HG02938 (cell line): ENCODE results near the gene ARAP1.

Experiments
- ATAC-seq: cut with Tn5 transposase; IDR thresholded peaks from one replicate; pipeline ENCODE4 v1.9.1; 2021; ENCODE audit warnings: mild to moderate bottlenecking, moderate library complexity; ENCODE audit not compliant: unreplicated experiment

The ARAP1 gene

GRCh38 chr11:72780296-72781062 is 28.3 kb upstream of the ARAP1 start:
- ATAC-seq = no peak

DNA sequence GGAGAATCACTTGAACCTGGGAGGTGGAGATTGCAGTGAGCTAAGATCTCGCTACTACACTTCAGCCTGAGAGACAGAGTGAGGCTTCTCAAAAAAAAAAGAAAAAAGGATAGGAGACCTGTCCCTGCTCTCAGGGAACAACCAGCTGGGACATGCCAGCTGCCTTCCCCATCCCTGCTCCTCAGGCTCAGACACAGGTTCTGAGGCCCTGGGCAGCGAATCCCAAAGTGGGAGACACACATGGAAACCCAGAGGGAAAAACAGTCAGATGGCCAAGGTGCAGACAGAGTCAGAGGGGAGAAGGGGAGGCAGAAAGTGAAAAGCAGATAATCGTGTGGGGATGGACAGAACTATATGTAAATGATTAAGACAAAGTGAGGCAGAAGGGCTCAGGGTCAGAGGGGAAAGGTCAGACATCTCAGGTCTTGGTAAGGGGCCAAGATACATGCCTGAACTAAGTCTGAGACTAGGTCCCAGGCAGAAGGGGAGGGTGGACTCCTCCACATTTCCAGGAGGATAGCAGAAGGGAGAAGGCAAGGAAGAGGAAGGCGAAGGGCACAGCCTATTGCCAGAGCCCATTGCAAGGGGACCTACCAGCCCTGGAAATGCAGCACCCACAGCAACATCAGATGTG is 27.4 kb upstream of the ARAP1 start:
- no peak for ATAC-seq

GRCh38 chr11:72778535-72779494 is 26.6 kb upstream of the ARAP1 start:
- ATAC-seq = no peak

GRCh38 chr11:72777755-72778278 is 25.6 kb upstream of the ARAP1 start:
- no peak for ATAC-seq

DNA sequence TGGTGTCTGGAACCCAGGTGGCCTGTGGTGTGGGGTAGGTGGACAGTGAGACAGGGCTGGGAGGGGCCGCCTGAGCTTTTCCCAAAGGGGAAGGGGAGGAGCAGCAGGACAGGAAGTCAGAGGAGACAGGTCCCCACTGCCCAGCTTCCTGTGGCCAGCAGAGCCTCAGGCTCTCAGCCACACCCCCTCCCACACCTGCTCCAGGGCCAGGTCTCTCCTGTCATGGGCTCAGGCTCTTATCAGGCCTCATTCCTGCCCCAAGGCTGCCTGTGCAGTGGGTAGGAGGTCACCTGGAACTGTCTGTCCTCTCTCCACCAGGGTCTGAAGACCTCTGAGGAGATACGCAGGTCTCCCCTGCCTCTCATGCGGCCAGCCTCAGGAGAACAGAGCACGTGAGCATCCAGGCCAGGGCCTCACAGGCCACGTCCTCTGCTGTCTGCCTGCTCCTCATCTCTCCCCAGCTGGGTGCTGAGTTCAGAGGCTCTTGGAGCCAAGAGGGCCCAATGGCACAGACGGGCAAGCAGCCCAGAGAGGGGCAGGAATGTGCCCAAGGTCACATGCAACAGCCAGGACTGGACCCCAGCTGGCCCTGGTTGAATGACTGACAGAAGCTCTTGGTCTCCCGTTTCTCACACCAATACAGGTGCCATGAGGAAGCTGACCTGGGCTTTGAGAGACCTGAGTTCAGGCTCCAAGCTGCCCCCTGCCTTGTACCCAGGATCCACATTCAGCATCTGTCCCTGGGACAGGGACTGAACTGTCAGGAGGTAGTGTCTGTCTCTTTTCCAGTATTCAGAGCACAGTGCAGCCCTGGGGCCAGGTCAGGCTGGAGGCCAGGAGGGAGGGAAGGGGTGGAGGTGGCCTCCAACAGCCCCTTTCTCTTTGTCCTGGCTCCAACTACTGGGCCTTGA is 24.9 kb upstream of the ARAP1 start:
- no peak for ATAC-seq

GRCh38 chr11:72776117-72776843 is 24.1 kb upstream of the ARAP1 start:
- no peak for ATAC-seq

GRCh38 chr11:72775288-72776110 is 23.3 kb upstream of the ARAP1 start:
- no peak for ATAC-seq

GRCh38 chr11:72774499-72774898 is 22.3 kb upstream of the ARAP1 start:
- ATAC-seq = no peak

DNA sequence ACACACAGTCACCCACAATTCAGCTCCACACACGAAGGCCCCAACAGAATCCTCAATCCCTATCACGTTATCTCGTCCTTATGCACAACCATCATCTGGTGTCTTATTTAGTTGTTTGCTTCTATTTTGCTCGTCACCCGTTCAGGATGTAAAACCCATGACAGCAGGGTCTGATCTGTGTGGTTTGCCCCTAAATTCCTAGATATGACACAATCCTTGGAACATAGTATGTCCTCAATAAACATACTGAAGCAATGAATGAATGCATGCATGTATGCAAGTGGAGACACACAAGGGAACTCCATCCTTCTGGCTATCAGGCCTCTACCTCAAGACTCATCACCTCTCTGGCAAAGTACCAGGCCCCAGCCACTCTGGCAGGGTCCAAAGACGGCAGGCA is 21.5 kb upstream of the ARAP1 start:
- ATAC-seq = no peak

- ATAC-seq = no peak
These were observed 21.1 kb upstream of the ARAP1 start for GRCh38 chr11:72773291-72773690.

- no peak for ATAC-seq
These were observed 19.9 kb upstream of the ARAP1 start for GRCh38 chr11:72772059-72772458.

DNA sequence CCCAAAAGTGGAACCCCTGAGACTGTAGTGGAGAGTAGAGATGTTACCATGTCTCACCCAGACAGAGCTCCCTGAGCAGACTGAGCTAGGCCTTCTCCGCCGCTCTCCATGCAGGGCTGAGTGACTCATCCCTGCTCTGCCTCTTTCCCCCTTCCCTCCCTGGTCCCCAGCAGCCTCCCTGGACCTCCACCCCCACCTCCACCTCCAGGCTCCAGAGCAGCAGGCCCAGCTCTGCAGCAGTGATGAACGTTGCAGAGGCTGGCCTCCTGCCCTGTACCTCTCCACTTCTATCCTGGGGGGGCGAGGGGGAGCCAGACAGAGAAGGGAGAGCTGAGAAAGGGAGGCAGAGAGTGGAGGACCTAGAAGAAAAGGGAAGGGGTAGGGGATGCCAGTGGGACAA is 19.3 kb upstream of the ARAP1 start:
- ATAC-seq = no peak

DNA sequence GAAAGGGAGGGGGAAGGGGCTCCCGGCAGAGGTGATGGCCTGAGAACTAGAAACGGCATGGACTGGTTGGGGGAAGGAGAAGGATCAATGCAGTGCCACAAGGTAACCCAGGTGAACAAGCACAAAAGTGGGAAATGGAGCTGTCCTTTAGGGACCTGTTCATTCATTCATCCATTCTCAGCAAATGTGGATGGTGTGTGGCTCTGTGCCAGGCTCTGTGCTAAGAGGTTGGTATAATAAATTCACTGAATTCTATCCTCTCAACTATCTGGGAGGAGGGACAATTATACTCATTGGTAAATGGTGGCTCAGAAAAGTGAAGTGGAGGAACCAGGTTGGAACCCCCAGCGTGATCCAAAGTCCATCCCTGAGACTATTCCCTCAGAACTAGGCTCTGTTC is 18.6 kb upstream of the ARAP1 start:
- no peak for ATAC-seq

- ATAC-seq = no peak
These were observed 17.5 kb upstream of the ARAP1 start for GRCh38 chr11:72769680-72770079.

DNA sequence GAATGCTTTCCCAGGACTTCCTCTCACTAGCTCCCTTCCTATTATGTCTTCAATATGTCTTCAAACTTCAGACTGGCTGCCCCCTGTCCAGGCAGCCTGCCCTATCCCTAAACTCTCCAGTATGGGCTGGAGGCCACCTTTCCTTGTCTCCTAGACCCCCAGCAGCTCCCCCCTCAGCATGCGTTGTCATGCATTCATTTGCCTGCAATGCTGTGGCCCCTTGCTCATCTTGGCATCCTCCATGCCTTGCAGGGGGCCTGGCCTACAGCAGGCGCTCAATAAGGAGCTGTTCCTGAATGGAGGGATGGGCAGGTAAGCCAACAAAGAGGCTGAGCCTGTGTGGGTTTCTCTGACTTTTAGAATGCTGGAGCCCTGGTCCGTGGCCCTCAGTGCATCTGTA is 16.4 kb upstream of the ARAP1 start:
- ATAC-seq = no peak

GRCh38 chr11:72767203-72768062 is 15.2 kb upstream of the ARAP1 start:
- ATAC-seq = no peak

DNA sequence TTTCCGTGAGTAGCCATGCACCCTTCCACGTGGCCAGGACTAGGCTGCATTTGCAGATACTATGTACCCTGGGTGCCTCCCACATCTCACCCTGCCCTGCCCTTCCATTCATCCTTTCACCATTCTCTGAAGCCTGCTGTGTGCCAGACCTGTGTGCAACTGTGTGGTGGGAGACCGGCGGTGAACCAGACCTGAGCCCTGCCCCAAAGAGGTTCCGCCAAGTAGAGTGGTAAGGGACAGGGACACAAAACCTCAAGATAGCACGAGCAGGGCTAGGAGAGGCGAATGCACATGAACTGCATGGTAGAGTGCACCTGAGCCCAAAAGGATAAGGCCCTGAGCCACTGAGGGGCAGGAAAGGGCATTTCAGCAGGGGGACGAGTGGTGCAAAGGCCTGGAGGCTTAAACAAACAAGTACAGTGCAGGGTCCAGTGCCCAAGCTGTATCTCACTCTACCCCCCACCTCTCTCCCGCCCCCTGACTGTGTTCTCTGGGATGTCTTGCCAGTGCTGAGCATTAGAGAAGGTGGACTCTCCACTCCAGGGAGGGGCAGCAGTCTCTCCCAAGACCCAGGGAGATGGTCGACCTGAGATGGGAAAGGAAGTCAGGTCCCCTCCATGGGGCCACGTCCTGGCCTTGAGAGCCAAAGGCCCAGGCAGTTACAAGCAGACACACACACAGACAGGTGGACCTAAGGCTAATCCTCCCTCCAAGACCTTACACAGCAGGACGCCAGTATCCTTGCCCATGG is 14.1 kb upstream of the ARAP1 start:
- ATAC-seq = no peak
